ENCODE measurements around the gene APOBEC3B. TPM values are rescaled to one million over a fixed set of nuclear protein-coding genes. Genes with fewer than 3 reads are reported as not detected.
"Not testable (repeated sequence)": the region's sequence is repeated elsewhere in the genome, so short reads cannot be mapped to it uniquely, and the experiment has no call there.

Gene APOBEC3B
- total and polyA plus RNA-seq, 3 experiments from 2014 or later = 0.55 to 7.3 (median 6.7) TPM

- Mint-ChIP-seq H3K4me1 (peaks cover 10 to 15% (median 15%) of the 10 kb centered on the region in 3 donors), H3K27ac (peak overlapping the region in 7 of 8 donors; percentile 19 to 78 (median 66)), H3K4me3 (peak overlapping the region in 1 of 7 donors; percentile 6), H3K27me3 (peaks cover 4% of the 10 kb centered on the region in 2 donors), H3K9me3 (peaks cover 0 to 4% (median 0%) of the 10 kb centered on the region in 5 donors), H3K36me3 (no peaks in the 10 kb centered on the region)
- Histone ChIP-seq H3K36me3 (ENCODE audit: insufficient read depth, low read length) (no peaks in the 10 kb centered on the region), H3K4me1 (ENCODE audit: insufficient read depth, low read length) (peaks cover 15% of the 10 kb centered on the region), H3K4me3 (ENCODE audit: low read length) (no peak overlapping the region), H3K9me3 (ENCODE audit: low read length) (no peaks in the 10 kb centered on the region), H3K27ac (ENCODE audit: low read depth, low read length) (no peak overlapping the region), H3K27me3 (ENCODE audit: insufficient read depth, low read length, poor library complexity, severe bottlenecking) (no peaks in the 10 kb centered on the region)
- peak; percentile 61 to 85 (median 68) for DNase-seq
- ChIA-PET CTCF (interaction anchor here (0.6 to 6.7 kb wide), 37 partner anchors 9 to 756 kb away, joined by 3 to 114 read pairs (median 4); partner anchors contain the start of genes APOBEC3B, APOBEC3C, CBX6 and RPL3), POLR2A (interaction anchor here (0.7 to 1.2 kb wide), 5 partner anchors 11 to 270 kb away, joined by 3 to 6 read pairs (median 3); partner anchors contain the start of gene APOBEC3C)
Measured at GRCh38 chr22:39003165-39003638, 21.1 kb downstream of the APOBEC3B start.

- POLR2A ChIA-PET = interaction anchor here (1.0 kb wide), 1 partner anchor 112 kb away, joined by 5 read pairs; no protein-coding TSS in a partner anchor
- CTCF ChIA-PET = interaction anchor here (0.7 to 4.1 kb wide), 9 partner anchors 9 to 309 kb away, joined by 3 to 18 read pairs (median 3); partner anchors contain the start of gene CBX6
- Mint-ChIP-seq H3K27ac (peak overlapping the region in 1 of 8 donors; percentile 48), H3K4me3 (no peak overlapping the region), H3K27me3 (peaks cover 0 to 1% of the 10 kb centered on the region in 2 donors), H3K36me3 (no peaks in the 10 kb centered on the region), H3K9me3 (no peaks in the 10 kb centered on the region), H3K4me1 (peaks cover 13 to 15% (median 14%) of the 10 kb centered on the region in 3 donors)
- H3K36me3 ChIP-seq (ENCODE audit: insufficient read depth, low read length) = no peaks in the 10 kb centered on the region
- H3K27ac ChIP-seq (ENCODE audit: low read depth, low read length) = no peak overlapping the region
- H3K27me3 ChIP-seq (ENCODE audit: insufficient read depth, low read length, poor library complexity, severe bottlenecking) = no peaks in the 10 kb centered on the region
- peaks cover 15% of the 10 kb centered on the region for H3K4me1 ChIP-seq (ENCODE audit: insufficient read depth, low read length)
- no peak overlapping the region for H3K4me3 ChIP-seq (ENCODE audit: low read length)
- DNase-seq = no peak
- H3K9me3 ChIP-seq (ENCODE audit: low read length) = no peaks in the 10 kb centered on the region
Measured at GRCh38 chr22:39007177-39007576, 25.0 kb downstream of the APOBEC3B start.

GRCh38 chr22:39008271-39008850 lies 26.2 kb downstream of the APOBEC3B start:
- H3K27ac Mint-ChIP-seq = peak overlapping the region in 2 of 8 donors; percentile 27 to 48
- H3K4me1 ChIP-seq (ENCODE audit: insufficient read depth, low read length); DNase-seq; H3K27me3 Mint-ChIP-seq; H3K9me3 Mint-ChIP-seq; H3K4me3 ChIP-seq (ENCODE audit: low read length); H3K9me3 ChIP-seq (ENCODE audit: low read length); H3K36me3 ChIP-seq (ENCODE audit: insufficient read depth, low read length); H3K27me3 ChIP-seq (ENCODE audit: insufficient read depth, low read length, poor library complexity, severe bottlenecking); POLR2A ChIA-PET; H3K36me3 Mint-ChIP-seq; H3K27ac ChIP-seq (ENCODE audit: low read depth, low read length): not testable (repeated sequence)
- CTCF ChIA-PET = interaction anchor here (1.4 to 4.1 kb wide), 4 partner anchors 8 to 163 kb away, joined by 3 to 18 read pairs (median 4); no protein-coding TSS in a partner anchor
- peaks cover 13 to 15% (median 14%) of the 10 kb centered on the region in 3 donors for H3K4me1 Mint-ChIP-seq
- peak overlapping the region in 1 of 7 donors; percentile 52 for H3K4me3 Mint-ChIP-seq

- Mint-ChIP-seq H3K4me1 (peaks cover 29 to 30% (median 30%) of the 10 kb centered on the region in 3 donors), H3K27ac (no peak overlapping the region), H3K9me3 (no peaks in the 10 kb centered on the region), H3K27me3 (peaks cover 0 to 1% of the 10 kb centered on the region in 2 donors), H3K4me3 (peak overlapping the region in 1 of 7 donors; percentile 20), H3K36me3 (peaks cover 0 to 12% (median 0%) of the 10 kb centered on the region in 3 donors)
- ChIA-PET POLR2A (interaction anchor here (0.6 kb wide), 1 partner anchor 104 kb away, joined by 3 read pairs; no protein-coding TSS in a partner anchor), CTCF (interaction anchor here (2.1 kb wide), 1 partner anchor 107 kb away, joined by 6 read pairs; no protein-coding TSS in a partner anchor)
- Histone ChIP-seq H3K9me3 (ENCODE audit: low read length) (no peaks in the 10 kb centered on the region), H3K36me3 (ENCODE audit: insufficient read depth, low read length) (no peaks in the 10 kb centered on the region), H3K4me1 (ENCODE audit: insufficient read depth, low read length) (peaks cover 16% of the 10 kb centered on the region), H3K27ac (ENCODE audit: low read depth, low read length) (no peak overlapping the region), H3K27me3 (ENCODE audit: insufficient read depth, low read length, poor library complexity, severe bottlenecking) (no peaks in the 10 kb centered on the region), H3K4me3 (ENCODE audit: low read length) (no peak overlapping the region)
- DNase-seq = no peak
Measured at GRCh38 chr22:39010946-39011345, 28.8 kb downstream of the APOBEC3B start.

- no peaks in the 10 kb centered on the region for H3K36me3 ChIP-seq (ENCODE audit: insufficient read depth, low read length)
- Mint-ChIP-seq H3K4me1 (peaks cover 34 to 41% (median 40%) of the 10 kb centered on the region in 3 donors), H3K9me3 (no peaks in the 10 kb centered on the region), H3K36me3 (peaks cover 0 to 22% (median 0%) of the 10 kb centered on the region in 3 donors), H3K27ac (peak overlapping the region; percentile 75 to 100 (median 88)), H3K4me3 (peak overlapping the region; percentile 35 to 76 (median 53)), H3K27me3 (peaks cover 0 to 1% of the 10 kb centered on the region in 2 donors)
- no peaks in the 10 kb centered on the region for H3K27me3 ChIP-seq (ENCODE audit: insufficient read depth, low read length, poor library complexity, severe bottlenecking)
- ChIA-PET POLR2A (interaction anchor here (0.6 to 2.2 kb wide), 2 partner anchors 25 to 77 kb away, joined by 4 read pairs; no protein-coding TSS in a partner anchor), CTCF (interaction anchor here (0.9 to 1.1 kb wide), 3 partner anchors 31 to 105 kb away, joined by 3 read pairs; partner anchors contain the start of gene APOBEC3B)
- peaks cover 16% of the 10 kb centered on the region for H3K4me1 ChIP-seq (ENCODE audit: insufficient read depth, low read length)
- H3K4me3 ChIP-seq (ENCODE audit: low read length) = no peak overlapping the region
- no peaks in the 10 kb centered on the region for H3K9me3 ChIP-seq (ENCODE audit: low read length)
- H3K27ac ChIP-seq (ENCODE audit: low read depth, low read length) = peak overlapping the region; percentile 80
- DNase-seq = no peak
Measured at GRCh38 chr22:39012533-39013511, 30.7 kb downstream of the APOBEC3B start.

- Histone ChIP-seq H3K4me3 (ENCODE audit: low read length) (peak overlapping the region; percentile 87), H3K27ac (ENCODE audit: low read depth, low read length) (peak overlapping the region; percentile 80), H3K4me1 (ENCODE audit: insufficient read depth, low read length) (peaks cover 16% of the 10 kb centered on the region)
- POLR2A ChIA-PET = interaction anchor here (1.6 to 2.2 kb wide), 2 partner anchors 77 to 81 kb away, joined by 4 to 7 read pairs; no protein-coding TSS in a partner anchor
- peaks cover 36 to 45% (median 45%) of the 10 kb centered on the region in 3 donors for H3K4me1 Mint-ChIP-seq
- peaks cover 0 to 28% (median 0%) of the 10 kb centered on the region in 3 donors for H3K36me3 Mint-ChIP-seq
- H3K36me3 ChIP-seq (ENCODE audit: insufficient read depth, low read length); H3K9me3 ChIP-seq (ENCODE audit: low read length); H3K9me3 Mint-ChIP-seq; H3K27me3 ChIP-seq (ENCODE audit: insufficient read depth, low read length, poor library complexity, severe bottlenecking); DNase-seq; H3K27me3 Mint-ChIP-seq: not testable (repeated sequence)
- peak overlapping the region; percentile 91 to 99 (median 96) for H3K4me3 Mint-ChIP-seq
- H3K27ac Mint-ChIP-seq = peak overlapping the region; percentile 87 to 100 (median 96)
- CTCF ChIA-PET = interaction anchor here (0.9 to 1.1 kb wide), 3 partner anchors 32 to 104 kb away, joined by 3 read pairs; partner anchors contain the start of gene APOBEC3B
Measured at GRCh38 chr22:39013561-39013941, 31.4 kb downstream of the APOBEC3B start.

Measured in CD8-positive, alpha-beta memory T cell (primary cell).